GM12878 (cell line): ENCODE results near the gene TAS2R19. TPM values are rescaled to one million over a fixed set of nuclear protein-coding genes. Genes with fewer than 3 reads are reported as not detected.
A peak's percentile ranks its signal among the peaks of the same experiment; 100 is the strongest.

Experiments
- ATAC-seq: fragments of 200-7000 bp; cut with Tn5 transposase; 3 replicates; pipeline ENCODE4 v1.9.1; 2020; ENCODE audit warnings: mild to moderate bottlenecking, moderate library complexity
- BruUV-seq: library from RNA; stranded (reverse); fragments of 400-500 nt; replicated peaks from 2 replicates; lab custom pipeline; 2021; lab: Mats Ljungman, UMichigan
- CTCF ChIA-PET: fragments of 300-600 bp; sonication (Branson Sonifier 250); formaldehyde crosslinking; extraction: SDS; loops from one replicate; lab custom pipeline; 2021; ENCODE audit warnings: inconsistent platforms; lab: Yijun Ruan, JAX
- POLR2A ChIA-PET: fragments of 350-600 bp; formaldehyde crosslinking; extraction: SDS; loops from one replicate; lab custom pipeline; 2021; ENCODE audit warnings: inconsistent platforms; lab: Charles Lee
- RAD21 ChIA-PET: fragments of 300-600 bp; sonication (Branson Sonifier 250); formaldehyde crosslinking; loops from one replicate; lab custom pipeline; 2023; ENCODE audit warnings: antibody characterized with exemption; ENCODE audit not compliant: unreplicated experiment; lab: Charles Lee
- SMC1A ChIA-PET: fragments of 300-600 bp; sonication (Branson Sonifier 250); formaldehyde crosslinking; loops from one replicate; lab custom pipeline; 2023; ENCODE audit not compliant: unreplicated experiment, uncharacterized antibody; lab: Charles Lee
- DNase-seq: peaks from one replicate; pipeline ENCODE4 v3.0.0-alpha.2; 2011; ENCODE audit warnings: low read depth, low spot score
- FAIRE-seq: peaks from 3 replicates; lab custom pipeline; 2011; peaks lifted over from hg19 to GRCh38; lab: Jason Lieb, UNC
- H2AFZ ChIP-seq: 2 replicates; pipeline ENCODE4 v1.6.0; 2011; ENCODE audit warnings: low read depth, low read length, control low read depth; ENCODE audit not compliant: control insufficient read depth
- H3K27ac ChIP-seq: 2 replicates; pipeline ENCODE4 v1.5.1; 2011; ENCODE audit warnings: control low read depth; ENCODE audit not compliant: control insufficient read depth, insufficient read depth
- H3K27me3 ChIP-seq, 2 experiments: replicated peaks in 1 of 2; 2 replicates each; pipeline versions ENCODE4 v1.6.0 to v1.6.1; 2011; ENCODE audit warnings: low read length in 1 of 2; ENCODE audit not compliant: control insufficient read depth in 2 of 2, insufficient read depth in 2 of 2
- H3K36me3 ChIP-seq, 2 experiments: 2 replicates each; pipeline ENCODE4 v1.5.1; 2011; ENCODE audit warnings: low read length in 1 of 2; ENCODE audit not compliant: control insufficient read depth in 2 of 2, insufficient read depth in 2 of 2
- H3K4me1 ChIP-seq: 2 replicates; pipeline ENCODE4 v1.6.1; 2011; ENCODE audit warnings: mild to moderate bottlenecking, low read length, moderate library complexity, mixed read lengths; ENCODE audit not compliant: control insufficient read depth, insufficient read depth
- H3K4me2 ChIP-seq: 2 replicates; pipeline ENCODE4 v1.6.0; 2011; ENCODE audit warnings: control low read depth; ENCODE audit not compliant: control insufficient read depth, insufficient read depth
- H3K4me3 ChIP-seq: fragments of 200-600 bp; sonication (generic); 2 replicates; pipeline ENCODE4 v1.5.1; 2016
- H3K79me2 ChIP-seq: 2 replicates; pipeline ENCODE4 v1.6.0; 2011; ENCODE audit warnings: low read length; ENCODE audit not compliant: control insufficient read depth, insufficient read depth
- H3K9ac ChIP-seq: 2 replicates; pipeline ENCODE4 v1.8.0; 2011; ENCODE audit warnings: low read length, control low read depth, mixed read lengths; ENCODE audit not compliant: control insufficient read depth, insufficient read depth
- H3K9me3 ChIP-seq: replicated peaks from 3 replicates; pipeline ENCODE4 v1.5.1; 2011; ENCODE audit warnings: mild to moderate bottlenecking, low read length; ENCODE audit not compliant: control insufficient read depth, insufficient read depth
- H4K20me1 ChIP-seq: 2 replicates; pipeline ENCODE4 v1.6.0; 2011; ENCODE audit not compliant: control insufficient read depth, insufficient read depth
- ATF7 ChIP-seq: fragments of 450-650 bp; IDR thresholded peaks from 2 replicates; pipeline ENCODE4 v1.6.1; 2016; ENCODE audit warnings: low read depth, mild to moderate bottlenecking
- BACH1 ChIP-seq: fragments of 450-650 bp; IDR thresholded peaks from 2 replicates; pipeline ENCODE4 v1.6.1; 2017; ENCODE audit warnings: mild to moderate bottlenecking, borderline replicate concordance
- CBFB ChIP-seq: IDR thresholded peaks from 2 replicates; pipeline ENCODE4 v1.6.1; 2016; ENCODE audit warnings: antibody characterized with exemption, low read depth
- CEBPB ChIP-seq, 2 experiments: fragments of 150-350 bp in 1 of 2; IDR thresholded peaks; 2 replicates each; pipeline ENCODE4 v1.6.1; 2012 to 2014; ENCODE audit warnings: low read depth in 2 of 2, low read length in 2 of 2, borderline replicate concordance in 1 of 2, inconsistent platforms in 1 of 2
- EP300 ChIP-seq, 2 experiments: fragments of 150-350 bp in 1 of 2; IDR thresholded peaks; 2 replicates each; pipeline ENCODE4 v1.6.1; 2011 to 2012; ENCODE audit warnings: low read depth in 2 of 2, low read length in 2 of 2, borderline replicate concordance in 1 of 2, improper control_type of control experiment in 1 of 2, inconsistent platforms in 1 of 2; ENCODE audit not compliant: control insufficient read depth in 1 of 2
- JUNB ChIP-seq: IDR thresholded peaks from 2 replicates; pipeline ENCODE4 v1.6.1; 2016; ENCODE audit warnings: antibody characterized with exemption, mild to moderate bottlenecking
- POLR2A ChIP-seq: IDR thresholded peaks from 2 replicates; pipeline ENCODE4 v1.6.1; 2011; ENCODE audit warnings: low read depth, mild to moderate bottlenecking, low read length
- POU2F2 ChIP-seq: IDR thresholded peaks from 3 replicates; pipeline ENCODE4 v1.6.1; 2011; ENCODE audit warnings: low read depth, mild to moderate bottlenecking, low read length, borderline replicate concordance
- RELA ChIP-seq: fragments of 450-650 bp; IDR thresholded peaks from 2 replicates; pipeline ENCODE4 v1.8.0; 2014; ENCODE audit warnings: borderline replicate concordance; ENCODE audit not compliant: partially characterized antibody
- RFX5 ChIP-seq: IDR thresholded peaks from 2 replicates; pipeline ENCODE4 v1.6.1; 2011; ENCODE audit warnings: low read depth, low read length, improper control_type of control experiment
- SP1 ChIP-seq: IDR thresholded peaks from one replicate; pipeline ENCODE4 v1.6.1; 2011; ENCODE audit warnings: low read depth, low read length
- SPI1 ChIP-seq: IDR thresholded peaks from 2 replicates; pipeline ENCODE4 v1.6.1; 2011; ENCODE audit warnings: low read depth, mild to moderate bottlenecking, low read length, moderate library complexity, borderline replicate concordance; ENCODE audit not compliant: insufficient read depth
- SREBF1 ChIP-seq: IDR thresholded peaks from 2 replicates; pipeline ENCODE4 v1.6.1; 2012; ENCODE audit warnings: mild to moderate bottlenecking, low read length
- TARDBP ChIP-seq: IDR thresholded peaks from 2 replicates; pipeline ENCODE4 v1.6.1; 2016; ENCODE audit warnings: borderline replicate concordance
- TCF3 ChIP-seq: IDR thresholded peaks from 2 replicates; pipeline ENCODE4 v1.6.1; 2012; ENCODE audit warnings: low read depth, mild to moderate bottlenecking, low read length, borderline replicate concordance; ENCODE audit not compliant: insufficient read depth
- TCF7 ChIP-seq: IDR thresholded peaks from 2 replicates; pipeline ENCODE4 v1.6.1; 2014; ENCODE audit warnings: antibody characterized with exemption, borderline replicate concordance
- YY1 ChIP-seq: IDR thresholded peaks from 2 replicates; pipeline ENCODE4 v1.6.1; 2011; ENCODE audit warnings: low read depth, mild to moderate bottlenecking, low read length
- ZNF217 ChIP-seq: fragments of 450-650 bp; IDR thresholded peaks from 2 replicates; pipeline ENCODE4 v1.6.1; 2017; ENCODE audit warnings: antibody characterized with exemption, mild to moderate bottlenecking
- ZNF24 ChIP-seq: fragments of 450-650 bp; IDR thresholded peaks from 2 replicates; pipeline ENCODE4 v1.6.1; 2017; ENCODE audit warnings: antibody characterized with exemption, mild to moderate bottlenecking
- WGBS: methylation state at CpG from one replicate; pipeline ENCODE4 v1.1.6; 2016; ENCODE audit warnings: low lambda C conversion rate; ENCODE audit not compliant: insufficient replicate concordance, insufficient coverage; ENCODE audit errors: missing lambda C conversion rate; 5-methylcytosine and 5-hydroxymethylcytosine counted together
- in situ Hi-C: fragments of 300-500 bp; cut with MboI; formaldehyde crosslinking; loops from 9 replicates; pipeline ENCODE4 v1.14.3; 2018; ENCODE audit warnings: mixed read lengths
- intact Hi-C: fragments of 100-400 bp; cut with micrococcal nuclease; formaldehyde crosslinking; loops from one replicate; pipeline ENCODE4 v1.14.2; 2022; ENCODE audit not compliant: unreplicated experiment
- polyA plus RNA-seq, 11 experiments: library from polyadenylated mRNA; depleted of rRNA in 4 of 11; unstranded in 6 of 11; stranded (reverse) in 5 of 11; fragments of >200 nt; fragmentation: Nextera tagmentation in 4 of 11; fragmentation: Illumina TruSeq in 1 of 11; extraction: Ambion mirVana in 4 of 11; extraction: Trizol in 1 of 11; gene quantifications; 1 replicate in 1 of 11; 2 replicates in 10 of 11; pipeline versions ENCODE4 v1.2.1 to v1.2.3, GENCODE V29; 2011 to 2016; ENCODE audit warnings: inconsistent platforms in 2 of 11, missing spikeins in 2 of 11, low read depth in 1 of 11
- total RNA-seq, 4 experiments: library from RNA; depleted of rRNA in 3 of 4; stranded (reverse); fragments of >200 nt in 3 of 4; fragmentation: Illumina TruSeq in 1 of 4; extraction: Trizol in 1 of 4; gene quantifications; 2 replicates each; pipeline versions ENCODE4 v1.2.1 to v1.2.3, GENCODE V29; 2013 to 2021
- TF ChIP-seq, protein P1 (sequence below): fragments of 450-650 bp; IDR thresholded peaks from 2 replicates; pipeline ENCODE4 v1.6.1; 2016; ENCODE audit warnings: mild to moderate bottlenecking
- TF ChIP-seq, protein P2 (sequence below): IDR thresholded peaks from 2 replicates; pipeline ENCODE4 v1.6.1; 2011; ENCODE audit warnings: borderline replicate concordance, low read depth, mild to moderate bottlenecking, moderate library complexity, low read length; ENCODE audit not compliant: insufficient read depth, poor library complexity, severe bottlenecking
- TF ChIP-seq, protein P3 (sequence below): IDR thresholded peaks from 2 replicates; pipeline ENCODE4 v1.6.1; 2012; ENCODE audit warnings: low read length, inconsistent platforms

Gene TAS2R19
- total and polyA plus RNA-seq, 10 of the 15 experiments (the other 5 are each of a cell fraction or from before 2014, with no cell fraction given) = 0.10 to 6.9 (median 0.46) TPM; not detected in 1

DNA sequence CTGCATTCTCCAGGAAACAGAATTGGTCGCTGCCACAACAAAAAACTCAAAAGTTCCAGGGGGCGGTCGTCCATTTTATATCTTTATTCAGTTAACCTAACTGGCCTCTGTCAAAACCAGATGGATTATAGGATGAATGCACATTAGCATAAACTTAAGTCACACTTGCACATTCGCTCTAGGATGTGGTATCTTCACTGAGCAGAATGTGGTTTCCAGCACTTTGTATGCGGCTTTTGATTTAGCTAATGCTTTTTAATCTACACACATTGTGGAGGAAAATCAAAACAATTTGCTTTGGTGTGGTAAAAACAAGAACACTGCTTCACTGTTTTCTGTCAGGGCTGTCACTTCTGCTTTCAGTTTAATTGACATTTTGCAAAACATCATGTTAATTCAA lies 40.2 kb downstream of the TAS2R19 start:
- H3K4me1 ChIP-seq = no peaks in the 10 kb centered on the region
- H3K79me2 ChIP-seq = no peaks in the 10 kb centered on the region
- DNase-seq = peak; percentile 21
- ATAC-seq = peak; percentile 82
- H3K36me3 ChIP-seq = no peaks in the 10 kb centered on the region
- no peak overlapping the region for H3K9ac ChIP-seq
- no peaks in the 10 kb centered on the region; the same call in 1 of the 2 replicates for H4K20me1 ChIP-seq
- 69% methylated on average over 5 of the region's 5 CpGs for WGBS
- ChIA-PET POLR2A (interaction anchor here (0.7 kb wide), 1 partner anchor 151 kb away, joined by 4 read pairs; no protein-coding TSS in a partner anchor), SMC1A (no interaction called here), CTCF (interaction anchor here (1.1 kb wide), 1 partner anchor 13 kb away, joined by 3 read pairs; no protein-coding TSS in a partner anchor), RAD21 (no interaction called here)
- no peak overlapping the region for H3K4me3 ChIP-seq
- in situ Hi-C loops = no loop called here
- intact Hi-C loops = no loop called here
- H3K4me2 ChIP-seq = no peak overlapping the region
- no peak overlapping the region for H2AFZ ChIP-seq
- no peaks in the 10 kb centered on the region for H3K27me3 ChIP-seq
- FAIRE-seq = no peak
- H3K9me3 ChIP-seq = no peaks in the 10 kb centered on the region
- BruUV-seq = no TSS peak
- H3K27ac ChIP-seq = no peak overlapping the region
- TF ChIP-seq, protein P1, sequence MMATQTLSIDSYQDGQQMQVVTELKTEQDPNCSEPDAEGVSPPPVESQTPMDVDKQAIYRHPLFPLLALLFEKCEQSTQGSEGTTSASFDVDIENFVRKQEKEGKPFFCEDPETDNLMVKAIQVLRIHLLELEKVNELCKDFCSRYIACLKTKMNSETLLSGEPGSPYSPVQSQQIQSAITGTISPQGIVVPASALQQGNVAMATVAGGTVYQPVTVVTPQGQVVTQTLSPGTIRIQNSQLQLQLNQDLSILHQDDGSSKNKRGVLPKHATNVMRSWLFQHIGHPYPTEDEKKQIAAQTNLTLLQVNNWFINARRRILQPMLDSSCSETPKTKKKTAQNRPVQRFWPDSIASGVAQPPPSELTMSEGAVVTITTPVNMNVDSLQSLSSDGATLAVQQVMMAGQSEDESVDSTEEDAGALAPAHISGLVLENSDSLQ = peak; percentile 44; the same call in 1 of the 2 replicates
- peak; percentile 91 for TF ChIP-seq TCF7
- peak; percentile 42; the same call in 1 of the 2 replicates for TF ChIP-seq SPI1
- TF ChIP-seq ZNF217 = 0 out of 2 replicates have a peak, but pooled peaks have one; percentile 44
- peak; percentile 54 for TF ChIP-seq CBFB
- TF ChIP-seq SP1 = no peak
- TF ChIP-seq ZNF24 = no peak
- TF ChIP-seq, protein P2, sequence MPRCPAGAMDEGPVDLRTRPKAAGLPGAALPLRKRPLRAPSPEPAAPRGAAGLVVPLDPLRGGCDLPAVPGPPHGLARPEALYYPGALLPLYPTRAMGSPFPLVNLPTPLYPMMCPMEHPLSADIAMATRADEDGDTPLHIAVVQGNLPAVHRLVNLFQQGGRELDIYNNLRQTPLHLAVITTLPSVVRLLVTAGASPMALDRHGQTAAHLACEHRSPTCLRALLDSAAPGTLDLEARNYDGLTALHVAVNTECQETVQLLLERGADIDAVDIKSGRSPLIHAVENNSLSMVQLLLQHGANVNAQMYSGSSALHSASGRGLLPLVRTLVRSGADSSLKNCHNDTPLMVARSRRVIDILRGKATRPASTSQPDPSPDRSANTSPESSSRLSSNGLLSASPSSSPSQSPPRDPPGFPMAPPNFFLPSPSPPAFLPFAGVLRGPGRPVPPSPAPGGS = no peak
- no peak for TF ChIP-seq TCF3
- no peak; the same call in 1 of the 2 replicates for TF ChIP-seq ATF7
- no peak for TF ChIP-seq RFX5
- peak in 1 of 2 experiments; percentile 36; a peak in 1 of 4 replicates for TF ChIP-seq CEBPB (IDR thresholded peaks at IDR 0.05; ENCODE audit: borderline replicate concordance in 1 of 2, low read depth in 2 of 2, low read length in 2 of 2)
- TF ChIP-seq SREBF1 = no peak
- peak; percentile 14 to 53; a peak in 1 of 4 replicates for TF ChIP-seq EP300 (IDR thresholded peaks at IDR 0.05; ENCODE audit: borderline replicate concordance in 1 of 2, control insufficient read depth in 1 of 2, low read depth in 2 of 2, low read length in 2 of 2)
- no peak for TF ChIP-seq RELA
- no peak for TF ChIP-seq YY1
- peak; percentile 56; the same call in 1 of the 2 replicates for TF ChIP-seq JUNB
- no peak for TF ChIP-seq TARDBP
- TF ChIP-seq, protein P3, sequence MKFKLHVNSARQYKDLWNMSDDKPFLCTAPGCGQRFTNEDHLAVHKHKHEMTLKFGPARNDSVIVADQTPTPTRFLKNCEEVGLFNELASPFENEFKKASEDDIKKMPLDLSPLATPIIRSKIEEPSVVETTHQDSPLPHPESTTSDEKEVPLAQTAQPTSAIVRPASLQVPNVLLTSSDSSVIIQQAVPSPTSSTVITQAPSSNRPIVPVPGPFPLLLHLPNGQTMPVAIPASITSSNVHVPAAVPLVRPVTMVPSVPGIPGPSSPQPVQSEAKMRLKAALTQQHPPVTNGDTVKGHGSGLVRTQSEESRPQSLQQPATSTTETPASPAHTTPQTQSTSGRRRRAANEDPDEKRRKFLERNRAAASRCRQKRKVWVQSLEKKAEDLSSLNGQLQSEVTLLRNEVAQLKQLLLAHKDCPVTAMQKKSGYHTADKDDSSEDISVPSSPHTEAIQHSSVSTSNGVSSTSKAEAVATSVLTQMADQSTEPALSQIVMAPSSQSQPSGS = peak; percentile 45; the same call in 1 of the 2 replicates
- TF ChIP-seq POLR2A = no peak
- no peak for TF ChIP-seq BACH1
- TF ChIP-seq POU2F2 = peak; percentile 41; the same call in 1 of the 3 replicates
